DMS79 (cell line): Measurements from ENCODE around the gene RBM25.
"Not testable (repeated sequence)": the region's sequence is repeated elsewhere in the genome, so short reads cannot be mapped to it uniquely, and the experiment has no call there.

ENCODE experiments used
- DNase-seq: peaks from one replicate; lab custom pipeline; 2025; lab: John Stamatoyannopoulos, UW

Gene RBM25

DNA sequence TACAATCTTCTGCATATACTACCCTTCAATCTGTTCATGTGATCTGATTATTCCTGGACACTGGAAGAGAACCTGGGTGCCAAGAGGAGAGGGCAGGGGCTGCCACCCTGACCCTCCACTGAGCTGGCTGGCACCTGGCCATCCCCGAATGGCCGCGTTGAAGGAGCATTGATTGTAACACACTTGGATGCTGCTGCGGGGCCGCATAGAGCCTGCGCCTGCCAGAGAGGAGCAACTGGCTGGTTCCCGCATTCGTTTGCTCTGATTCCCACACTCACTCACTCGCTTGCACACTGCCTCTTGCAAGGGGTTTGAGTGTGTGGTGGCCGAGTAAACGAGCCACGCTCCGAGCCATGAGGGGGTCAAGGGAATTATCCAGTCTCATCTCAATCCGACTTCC lies 110.4 kb downstream of the RBM25 start:
- no peak for DNase-seq

DNA sequence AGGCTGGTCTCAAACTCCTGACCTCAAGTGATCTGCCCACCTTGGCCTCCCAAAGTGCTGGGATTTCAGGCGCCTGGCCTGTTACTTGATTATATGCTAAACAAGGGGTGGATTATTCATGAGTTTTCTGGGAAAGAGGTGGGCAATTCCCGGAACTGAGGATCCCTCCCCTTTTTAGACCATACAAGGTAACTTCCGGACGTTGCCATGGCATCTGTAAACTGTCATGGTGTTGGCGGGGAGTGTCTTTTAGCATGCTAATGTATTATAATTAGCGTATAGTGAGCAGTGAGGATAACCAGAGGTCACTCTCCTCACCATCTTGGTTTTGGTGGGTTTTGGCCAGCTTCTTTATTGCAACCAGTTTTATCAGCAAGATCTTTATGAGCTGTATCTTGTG lies 111.5 kb downstream of the RBM25 start:
- not testable (repeated sequence) for DNase-seq

DNA sequence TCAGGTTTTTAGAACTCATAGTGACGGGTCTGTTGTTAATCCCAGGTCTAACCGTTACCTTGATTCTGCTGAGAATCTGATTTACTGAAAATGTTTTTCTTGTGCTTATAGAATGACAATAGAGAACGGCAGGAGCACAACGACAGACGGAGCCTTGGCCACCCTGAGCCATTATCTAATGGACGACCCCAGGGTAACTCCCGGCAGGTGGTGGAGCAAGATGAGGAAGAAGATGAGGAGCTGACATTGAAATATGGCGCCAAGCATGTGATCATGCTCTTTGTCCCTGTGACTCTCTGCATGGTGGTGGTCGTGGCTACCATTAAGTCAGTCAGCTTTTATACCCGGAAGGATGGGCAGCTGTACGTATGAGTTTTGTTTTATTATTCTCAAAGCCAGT lies 112.4 kb downstream of the RBM25 start:
- no peak for DNase-seq

DNA sequence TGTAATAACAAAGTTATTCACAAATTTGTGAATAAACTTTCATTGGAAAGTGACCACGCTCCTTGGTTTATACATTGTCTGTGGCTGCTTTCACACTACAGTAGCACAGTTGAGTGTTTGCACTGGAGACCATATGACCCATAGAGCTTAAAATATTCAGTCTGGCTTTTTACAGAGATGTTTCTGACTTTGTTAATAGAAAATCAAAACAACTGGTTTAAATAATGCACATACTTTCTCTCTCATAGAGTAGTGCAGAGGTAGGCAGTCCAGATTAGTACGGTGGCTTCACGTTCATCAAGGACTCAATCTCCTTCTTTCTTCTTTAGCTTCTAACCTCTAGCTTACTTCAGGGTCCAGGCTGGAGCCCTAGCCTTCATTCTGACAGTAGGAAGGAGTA lies 114.2 kb downstream of the RBM25 start:
- no peak for DNase-seq

DNA sequence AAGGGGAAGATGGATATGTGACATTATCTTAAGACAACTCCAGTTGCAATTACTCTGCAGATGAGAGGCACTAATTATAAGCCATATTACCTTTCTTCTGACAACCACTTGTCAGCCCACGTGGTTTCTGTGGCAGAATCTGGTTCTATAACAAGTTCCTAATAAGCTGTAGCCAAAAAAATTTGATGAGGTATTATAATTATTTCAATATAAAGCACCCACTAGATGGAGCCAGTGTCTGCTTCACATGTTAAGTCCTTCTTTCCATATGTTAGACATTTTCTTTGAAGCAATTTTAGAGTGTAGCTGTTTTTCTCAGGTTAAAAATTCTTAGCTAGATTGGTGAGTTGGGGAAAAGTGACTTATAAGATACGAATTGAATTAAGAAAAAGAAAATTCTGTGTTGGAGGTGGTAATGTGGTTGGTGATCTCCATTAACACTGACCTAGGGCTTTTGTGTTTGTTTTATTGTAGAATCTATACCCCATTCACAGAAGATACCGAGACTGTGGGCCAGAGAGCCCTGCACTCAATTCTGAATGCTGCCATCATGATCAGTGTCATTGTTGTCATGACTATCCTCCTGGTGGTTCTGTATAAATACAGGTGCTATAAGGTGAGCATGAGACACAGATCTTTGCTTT lies 114.9 kb downstream of the RBM25 start:
- no peak for DNase-seq
